ENCODE data around the gene RASSF1. TPM values are rescaled to one million over a fixed set of nuclear protein-coding genes. Genes with fewer than 3 reads are reported as not detected.

The RASSF1 gene
- total RNA-seq, 1 donor from 2014 or later, result 10.5 TPM

DNA sequence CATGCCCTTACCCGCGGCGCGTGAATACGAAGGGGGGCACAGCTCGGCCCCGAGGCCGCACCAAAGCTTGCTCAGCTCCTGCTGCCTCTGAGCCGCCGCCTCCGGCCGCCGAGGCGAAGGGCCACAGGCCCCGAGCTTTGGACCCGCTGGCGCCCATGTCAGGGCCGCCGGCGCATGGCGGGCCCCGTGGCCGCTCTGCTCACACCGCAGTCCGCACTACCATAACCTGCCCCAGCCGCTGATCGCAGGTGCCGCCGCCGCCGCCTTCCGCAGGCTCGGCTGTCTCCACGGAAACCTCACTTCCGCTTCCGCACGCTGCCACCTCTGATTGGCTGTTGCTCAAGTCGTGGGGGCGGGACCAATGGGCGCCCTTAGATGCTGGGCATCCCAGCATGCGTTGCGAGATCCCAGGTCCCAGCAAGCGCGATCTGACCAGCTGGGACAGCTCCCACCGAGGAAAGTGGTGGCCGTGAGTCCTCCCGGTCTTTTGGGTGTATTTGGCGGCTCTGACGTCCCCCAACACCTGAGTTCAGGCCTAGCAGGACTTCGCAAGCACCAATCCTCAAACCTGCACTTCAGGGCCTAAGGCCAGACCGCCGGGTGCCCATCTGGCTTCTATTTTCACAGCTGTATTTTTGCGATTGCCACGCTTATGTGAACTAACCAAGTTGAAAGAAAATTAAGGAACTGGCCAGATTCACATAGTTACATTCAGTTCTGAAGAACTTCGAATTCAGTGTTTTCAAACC, 12.5 kb downstream of the RASSF1 start, which contains the start of gene TUSC2:
TSS of gene TUSC2 (minus strand) at position 281 of the 749 bp plus-strand sequence. CDS start at position 157, 124 bp downstream.
- ATAC-seq (peak; percentile 84), DNase-seq (peak; percentile 99)
- intact Hi-C loops (cut with micrococcal nuclease), result no loop called here

- DNase-seq, result no peak
- ATAC-seq, result no peak
- intact Hi-C loops (cut with micrococcal nuclease), result no loop called here
Observed at GRCh38 chr3:50327129-50327528, 13.5 kb downstream of the RASSF1 start.

DNA sequence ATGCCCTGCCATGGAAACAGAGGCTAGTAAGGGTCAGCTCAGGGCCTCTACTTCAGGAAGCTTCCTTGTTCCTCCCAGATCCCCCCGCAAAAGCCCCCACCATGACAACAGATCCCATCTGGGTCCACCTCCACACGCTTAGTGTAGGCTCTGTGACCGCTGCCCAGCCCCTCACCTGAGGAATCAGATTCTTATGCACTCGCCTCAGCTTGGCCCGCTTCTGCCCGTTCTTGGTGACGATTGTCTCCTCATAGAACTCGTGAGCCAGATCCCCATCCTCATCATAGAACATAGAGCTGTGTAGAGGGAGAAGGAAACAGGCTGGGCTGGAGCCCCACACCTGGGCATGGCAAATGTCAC, 14.5 kb downstream of the RASSF1 start:
- ATAC-seq, result no peak
- intact Hi-C loops (cut with micrococcal nuclease), result no loop called here

DNA sequence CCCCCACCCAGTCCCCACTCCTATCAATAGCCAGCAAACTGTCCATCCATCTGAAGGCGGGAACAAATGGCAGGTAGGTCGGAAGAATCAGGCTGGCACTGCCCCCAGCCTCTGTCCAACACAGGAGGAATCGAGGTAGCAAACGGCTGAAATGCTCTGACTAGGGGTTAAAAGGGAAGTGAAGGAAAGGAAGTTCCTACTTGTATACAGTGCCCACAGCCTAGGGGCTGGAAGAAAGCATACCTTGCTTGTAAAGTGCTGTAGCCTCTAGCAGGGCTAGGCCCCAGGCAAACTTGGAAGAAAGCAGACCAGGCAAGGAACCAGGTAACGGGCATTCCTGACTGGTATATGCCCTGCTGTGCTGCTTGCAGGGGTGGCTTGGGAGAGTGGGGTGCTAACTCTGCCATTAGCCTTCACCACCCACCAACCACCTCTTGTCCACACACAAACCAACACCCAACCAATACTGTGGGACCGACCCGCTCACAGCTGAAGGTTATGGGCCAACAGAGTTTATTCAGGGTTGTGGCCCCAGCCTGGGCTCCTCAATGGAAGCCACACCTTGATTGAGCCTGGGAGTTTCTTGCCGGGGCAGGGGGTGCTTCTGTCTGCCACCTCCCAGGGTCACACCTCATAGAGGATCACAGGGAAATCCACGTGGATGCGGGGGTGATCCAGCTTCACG, 15.0 kb downstream of the RASSF1 start:
- DNase-seq (no peak), ATAC-seq (no peak)
- intact Hi-C loops (cut with micrococcal nuclease), result no loop called here

More for the DNA sequence above, 14.5 kb downstream of the RASSF1 start:
- DNase-seq, result no peak

DNA sequence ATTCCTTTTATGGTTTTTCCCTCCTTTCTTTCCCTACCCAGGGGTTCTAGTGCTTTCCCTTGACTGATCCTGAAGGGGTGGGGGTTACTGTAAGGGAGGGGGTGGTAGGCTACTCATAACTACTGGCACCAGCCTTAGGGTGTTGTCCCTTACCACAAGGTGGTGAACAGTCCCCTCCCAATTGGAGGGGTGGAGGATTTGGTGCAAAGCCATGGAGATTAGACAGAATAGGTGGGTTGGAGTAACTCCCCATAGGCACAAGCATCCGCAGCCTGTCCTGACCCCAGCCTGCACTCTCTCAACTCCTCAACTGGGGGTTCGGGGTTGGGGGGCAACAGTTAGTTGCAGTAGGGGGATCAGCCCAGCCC, 15.5 kb downstream of the RASSF1 start:
- DNase-seq, result no peak
- no peak for ATAC-seq
- intact Hi-C loops (cut with micrococcal nuclease), result no loop called here

- intact Hi-C loops (cut with micrococcal nuclease), result no loop called here
- ATAC-seq, result peak; percentile 10
- DNase-seq, result peak; percentile 88
Observed at GRCh38 chr3:50324351-50325112, 16.1 kb downstream of the RASSF1 start.

DNA sequence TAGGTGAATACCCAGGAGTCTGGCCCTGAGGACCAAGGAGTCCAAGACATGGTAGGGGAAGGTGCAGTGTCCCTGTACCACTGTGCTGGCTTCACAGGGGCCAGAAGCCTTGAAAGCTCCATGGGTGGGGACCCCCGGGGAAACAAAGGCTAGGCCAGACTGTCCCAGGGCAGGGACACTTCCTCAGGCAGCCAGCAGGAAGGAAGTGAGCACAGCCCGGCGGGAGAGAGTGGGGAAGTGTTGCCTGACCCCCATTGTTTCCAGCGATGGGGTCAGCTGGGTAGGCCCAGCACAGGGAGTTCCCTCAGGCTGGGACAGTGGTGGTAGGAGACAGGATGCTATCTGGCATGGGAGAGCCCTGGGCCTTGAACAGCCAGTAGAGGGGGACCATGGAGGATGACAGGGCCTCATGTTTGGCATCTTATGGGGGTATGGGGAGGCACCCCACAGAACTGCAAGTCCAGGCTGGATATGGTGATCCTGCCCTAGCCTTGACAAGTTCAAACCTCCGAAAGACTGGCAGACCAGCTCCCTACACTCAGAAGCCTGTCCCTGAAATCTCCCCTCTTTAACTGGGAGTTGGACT, 16.9 kb downstream of the RASSF1 start:
- intact Hi-C loops (cut with micrococcal nuclease), result no loop called here
- peak; percentile 74 for DNase-seq

GRCh38 chr3:50323092-50323600, 17.5 kb downstream of the RASSF1 start:
- ATAC-seq (peak; percentile 3), DNase-seq (no peak)
- intact Hi-C loops (cut with micrococcal nuclease), result no loop called here

More for the DNA sequence above, 16.9 kb downstream of the RASSF1 start:
- peak; percentile 10 for ATAC-seq

DNA sequence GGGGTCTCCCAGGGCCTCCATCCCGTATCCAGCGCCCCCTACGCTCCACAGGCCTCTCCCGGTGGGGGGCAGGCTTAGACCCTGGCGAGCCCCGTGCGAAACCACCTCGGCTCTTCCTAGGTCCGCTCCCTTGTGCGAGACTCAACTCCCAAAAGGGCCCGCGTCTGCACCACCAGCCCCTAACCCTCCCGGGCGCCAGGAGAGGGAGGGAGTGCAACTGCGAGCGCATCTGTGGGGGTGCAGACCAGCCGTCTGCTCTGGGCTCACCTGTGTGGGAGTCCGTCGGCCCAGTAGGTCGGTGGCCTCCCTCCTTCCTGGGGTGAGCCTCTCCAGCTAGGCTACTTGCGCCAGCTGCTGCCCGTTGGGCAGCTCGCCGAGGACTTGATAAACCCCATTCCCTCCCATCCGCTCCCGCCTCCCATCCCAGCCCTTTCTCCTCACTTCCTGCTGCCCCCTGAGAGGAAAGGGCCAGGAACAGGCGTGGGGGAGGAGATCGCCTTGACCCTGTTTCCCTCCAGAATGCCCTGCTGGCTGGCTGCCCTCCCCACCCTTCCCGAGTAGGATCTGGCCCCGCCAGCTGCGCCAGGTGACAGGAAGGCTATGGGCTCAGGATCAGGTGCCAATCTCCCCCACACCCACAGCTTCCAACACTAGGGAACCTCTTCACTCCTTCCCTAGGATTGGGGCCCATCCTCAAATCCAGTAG, 18.1 kb downstream of the RASSF1 start, which contains the start of gene HYAL2:
TSS of gene HYAL2 (minus strand) at position 360 of the 706 bp plus-strand sequence. CDS start 2,256 bp downstream, outside the sequence.
- intact Hi-C loops (cut with micrococcal nuclease), result no loop called here
- DNase-seq (peak; percentile 78), ATAC-seq (peak; percentile 9)

DNA sequence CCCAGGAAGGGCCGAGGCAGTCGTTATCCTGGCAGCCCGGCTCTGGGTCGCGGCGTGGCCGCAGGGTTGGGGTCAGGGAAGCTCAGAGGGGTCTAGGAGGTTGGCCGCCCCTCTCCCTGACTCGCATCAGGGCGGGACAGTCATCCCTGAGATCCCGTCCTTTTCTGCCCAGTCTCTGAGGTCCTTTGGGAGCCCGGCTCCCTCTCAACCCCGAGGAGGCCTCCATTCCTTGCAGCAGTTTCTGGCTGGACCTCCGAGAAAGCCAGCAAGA, 18.6 kb downstream of the RASSF1 start:
- intact Hi-C loops (cut with micrococcal nuclease), result no loop called here
- DNase-seq, result no peak
- ATAC-seq, result no peak

GRCh38 chr3:50321336-50322114, 19.1 kb downstream of the RASSF1 start:
- DNase-seq, result peak; percentile 95
- intact Hi-C loops (cut with micrococcal nuclease), result no loop called here
- ATAC-seq, result peak; percentile 81

DNA sequence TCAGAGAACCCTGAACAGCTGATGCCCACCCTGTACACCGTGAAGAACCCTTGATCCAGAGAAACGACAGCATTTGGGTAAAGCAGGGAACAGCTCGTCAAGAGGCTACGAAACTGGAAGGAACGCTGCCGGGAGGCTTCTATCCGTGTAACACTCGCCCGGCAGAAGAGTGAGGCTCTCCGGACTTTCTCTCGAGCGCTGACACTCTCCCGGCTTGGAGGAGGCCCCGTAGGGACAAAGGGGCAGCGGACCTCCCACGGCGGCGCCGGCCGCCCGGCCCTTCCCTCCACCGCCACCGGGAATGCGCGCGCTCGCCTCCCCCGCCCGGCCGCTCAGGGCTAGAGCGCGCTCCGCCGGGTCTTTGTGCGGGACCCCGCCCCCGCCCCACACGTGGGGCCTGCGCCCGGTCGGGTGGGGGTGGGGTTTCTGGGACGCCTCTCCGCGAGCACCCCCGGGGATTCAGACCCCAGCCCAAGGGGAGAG, 19.7 kb downstream of the RASSF1 start:
- ATAC-seq (peak; percentile 73), DNase-seq (peak; percentile 90)
- intact Hi-C loops (cut with micrococcal nuclease), result no loop called here

- intact Hi-C loops (cut with micrococcal nuclease), result no loop called here
- no peak for ATAC-seq
- DNase-seq, result no peak
Observed at GRCh38 chr3:50319894-50320625, 20.6 kb downstream of the RASSF1 start.

- ATAC-seq (no peak), DNase-seq (no peak)
- intact Hi-C loops (cut with micrococcal nuclease), result no loop called here
Observed at GRCh38 chr3:50319181-50319893, 21.3 kb downstream of the RASSF1 start.

DNA sequence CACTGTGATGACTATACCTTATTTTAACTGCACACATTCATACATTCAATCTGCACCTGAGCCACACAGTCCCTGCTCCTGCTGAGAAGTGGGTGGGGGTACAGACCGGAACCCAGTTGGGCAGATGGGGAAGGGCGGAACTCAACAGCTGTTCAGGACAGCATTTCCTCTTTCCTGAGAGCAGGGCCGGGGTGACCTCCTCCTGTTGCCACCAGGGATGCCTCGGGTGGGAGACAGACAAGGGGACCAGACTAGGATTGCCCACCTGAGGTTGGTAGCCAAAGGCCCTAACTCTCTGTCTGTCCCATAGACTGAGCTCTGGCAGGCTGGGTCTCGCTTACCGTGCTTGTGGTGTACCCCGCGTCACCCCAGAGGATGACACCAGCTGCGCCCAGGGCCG, 22.0 kb downstream of the RASSF1 start:
- ATAC-seq, result no peak
- intact Hi-C loops (cut with micrococcal nuclease), result no loop called here
- no peak for DNase-seq

GRCh38 chr3:50318163-50318562, 22.5 kb downstream of the RASSF1 start:
- DNase-seq (no peak), ATAC-seq (no peak)
- intact Hi-C loops (cut with micrococcal nuclease), result no loop called here

DNA sequence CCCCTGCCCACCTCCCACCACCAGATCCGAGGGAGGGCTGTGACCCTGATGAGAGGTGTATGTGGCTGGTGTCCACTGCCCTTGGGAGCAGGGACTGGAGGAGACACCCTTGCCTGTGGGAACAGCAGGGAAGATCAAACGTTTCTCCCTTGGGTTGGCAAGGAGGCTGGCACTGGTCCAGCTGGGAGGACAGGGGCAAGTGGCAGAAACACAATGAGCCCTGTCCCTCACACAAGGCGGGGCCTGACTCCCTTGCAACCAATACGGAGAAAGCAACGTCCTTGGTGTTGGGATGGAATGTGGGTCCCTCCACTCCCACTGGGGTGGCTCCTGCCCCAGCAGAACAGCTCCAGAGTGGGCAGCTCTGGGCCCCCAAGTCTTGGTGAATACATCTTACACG, 23.3 kb downstream of the RASSF1 start:
- DNase-seq (peak; percentile 49), ATAC-seq (no peak)
- intact Hi-C loops (cut with micrococcal nuclease), result no loop called here
